ENCODE data around the gene CDH12. TPM values are rescaled to one million over a fixed set of nuclear protein-coding genes. Genes with fewer than 3 reads are reported as not detected.

The CDH12 gene
- total RNA-seq, 1 experiment from 2014 or later: 2.3 TPM

- intact Hi-C loops (cut with micrococcal nuclease; ENCODE audit: unreplicated experiment): loop anchor here (2.0 kb wide), 1 partner anchor 829 kb away; no protein-coding TSS in a partner anchor
- Mint-ChIP-seq H3K4me3 (ENCODE audit: low read depth, unreplicated experiment) (no peak overlapping the region), H3K4me1 (ENCODE audit: low read depth, unreplicated experiment) (peaks cover 10% of the 10 kb centered on the region), H3K27me3 (ENCODE audit: unreplicated experiment) (no peaks in the 10 kb centered on the region), H3K36me3 (ENCODE audit: insufficient read depth, unreplicated experiment) (no peaks in the 10 kb centered on the region), H3K27ac (ENCODE audit: unreplicated experiment) (no peak overlapping the region), H3K9me3 (ENCODE audit: low read depth, unreplicated experiment) (no peaks in the 10 kb centered on the region)
- no peak for TF ChIP-seq CTCF (IDR thresholded peaks at IDR 0.05; ENCODE audit: unreplicated experiment)
- no TSS peak for BruUV-seq (replicated peaks)
- no peak for DNase-seq
- CTCF ChIA-PET: interaction anchor here (0.6 kb wide), 2 partner anchors 24 to 1236 kb away, joined by 4 read pairs; no protein-coding TSS in a partner anchor
Observed at GRCh38 chr5:21802100-21802499, 1051.0 kb downstream of the CDH12 start.

- intact Hi-C loops (cut with micrococcal nuclease; ENCODE audit: unreplicated experiment): loop anchor here (10.0 kb wide), 1 partner anchor 148 kb away; no protein-coding TSS in a partner anchor
- Mint-ChIP-seq H3K36me3 (ENCODE audit: insufficient read depth, unreplicated experiment) (no peaks in the 10 kb centered on the region), H3K4me3 (ENCODE audit: low read depth, unreplicated experiment) (no peak overlapping the region), H3K9me3 (ENCODE audit: low read depth, unreplicated experiment) (no peaks in the 10 kb centered on the region), H3K4me1 (ENCODE audit: low read depth, unreplicated experiment) (no peaks in the 10 kb centered on the region), H3K27ac (ENCODE audit: unreplicated experiment) (no peak overlapping the region), H3K27me3 (ENCODE audit: unreplicated experiment) (no peaks in the 10 kb centered on the region)
- no peak for DNase-seq
- CTCF ChIA-PET: no interaction called here
- TF ChIP-seq CTCF (IDR thresholded peaks at IDR 0.05; ENCODE audit: unreplicated experiment): no peak
- BruUV-seq (replicated peaks): no TSS peak
Observed at GRCh38 chr5:21792748-21793147, 1060.4 kb downstream of the CDH12 start.

- no peak overlapping the region for H3K4me3 Mint-ChIP-seq (ENCODE audit: low read depth, unreplicated experiment)
- DNase-seq: no peak
- no TSS peak for BruUV-seq (replicated peaks)
- intact Hi-C loops (cut with micrococcal nuclease; ENCODE audit: unreplicated experiment): loop anchor here (10.0 kb wide), 1 partner anchor 147 kb away; no protein-coding TSS in a partner anchor
- no peak for TF ChIP-seq CTCF (IDR thresholded peaks at IDR 0.05; ENCODE audit: unreplicated experiment)
- H3K27ac Mint-ChIP-seq (ENCODE audit: unreplicated experiment): no peak overlapping the region
- H3K4me1 Mint-ChIP-seq (ENCODE audit: low read depth, unreplicated experiment): no peaks in the 10 kb centered on the region
- H3K9me3 Mint-ChIP-seq (ENCODE audit: low read depth, unreplicated experiment): no peaks in the 10 kb centered on the region
- no peaks in the 10 kb centered on the region for H3K27me3 Mint-ChIP-seq (ENCODE audit: unreplicated experiment)
- no peaks in the 10 kb centered on the region for H3K36me3 Mint-ChIP-seq (ENCODE audit: insufficient read depth, unreplicated experiment)
- CTCF ChIA-PET: no interaction called here
Observed at GRCh38 chr5:21791304-21791703, 1061.8 kb downstream of the CDH12 start.

- no TSS peak for BruUV-seq (replicated peaks)
- DNase-seq: no peak
- no peak overlapping the region for H3K27ac Mint-ChIP-seq (ENCODE audit: unreplicated experiment)
- CTCF ChIA-PET: no interaction called here
- no peaks in the 10 kb centered on the region for H3K4me1 Mint-ChIP-seq (ENCODE audit: low read depth, unreplicated experiment)
- no peaks in the 10 kb centered on the region for H3K27me3 Mint-ChIP-seq (ENCODE audit: unreplicated experiment)
- no peak overlapping the region for H3K4me3 Mint-ChIP-seq (ENCODE audit: low read depth, unreplicated experiment)
- no peaks in the 10 kb centered on the region for H3K36me3 Mint-ChIP-seq (ENCODE audit: insufficient read depth, unreplicated experiment)
- no peak for TF ChIP-seq CTCF (IDR thresholded peaks at IDR 0.05; ENCODE audit: unreplicated experiment)
- intact Hi-C loops (cut with micrococcal nuclease; ENCODE audit: unreplicated experiment): no loop called here
- H3K9me3 Mint-ChIP-seq (ENCODE audit: low read depth, unreplicated experiment): peaks cover 4% of the 10 kb centered on the region
Observed at GRCh38 chr5:21784487-21784886, 1068.7 kb downstream of the CDH12 start.
